K562 (cell line): Measurements from ENCODE around the gene RND1. TPM values are rescaled to one million over a fixed set of nuclear protein-coding genes. Genes with fewer than 3 reads are reported as not detected.

Experiments used
- FOXA3 ChIP-seq, 2 experiments: fragments of 450-650 bp in 1 of 2; sonication (generic) in 1 of 2; formaldehyde crosslinking; IDR thresholded peaks in 1 of 2; conservative IDR thresholded peaks in 1 of 2; 2 replicates each; pipeline versions ENCODE4 v1.4.0 to v1.8.0; 2020 to 2022; ENCODE audit warnings: mild to moderate bottlenecking in 2 of 2, missing genetic modification reagents in 1 of 2
- GABPA ChIP-seq: fragments of 200-800 bp; sonication (Bioruptor generic); conservative IDR thresholded peaks from 2 replicates; pipeline ENCODE4 v1.6.1; 2016; ENCODE audit warnings: low read depth, missing genetic modification characterization, missing compliant biosample characterization
- NCOR1 ChIP-seq: fragments of 450-650 bp; IDR thresholded peaks from 2 replicates; pipeline ENCODE4 v1.6.1; 2016; ENCODE audit warnings: mild to moderate bottlenecking, moderate library complexity
- NFE2L1 ChIP-seq: fragments of 450-650 bp; IDR thresholded peaks from 2 replicates; pipeline ENCODE4 v1.6.1; 2016; ENCODE audit warnings: missing genetic modification characterization, low read depth, mild to moderate bottlenecking, missing compliant biosample characterization, moderate library complexity, borderline replicate concordance
- RBM22 ChIP-seq: fragments of 200-400 bp; formaldehyde crosslinking; IDR thresholded peaks from 2 replicates; pipeline ENCODE4 v1.6.1; 2018; ENCODE audit warnings: low read length, low read depth; ENCODE audit not compliant: poor library complexity, severe bottlenecking
- TCF3 ChIP-seq: sonication (generic); formaldehyde crosslinking; IDR thresholded peaks from 2 replicates; pipeline ENCODE4 v1.4.0; 2020; ENCODE audit warnings: mild to moderate bottlenecking, missing genetic modification reagents
- TFAP4 ChIP-seq: sonication (generic); formaldehyde crosslinking; IDR thresholded peaks from 2 replicates; pipeline ENCODE4 v1.8.0; 2022; ENCODE audit warnings: missing genetic modification reagents, mild to moderate bottlenecking, moderate library complexity, borderline replicate concordance
- THAP12 ChIP-seq: fragments of 250-450 bp; sonication (Bioruptor Pico); IDR thresholded peaks from 2 replicates; pipeline ENCODE4 v1.9.0; 2021; ENCODE audit warnings: mild to moderate bottlenecking, inconsistent platforms
- TSHZ1 ChIP-seq: fragments of 250-450 bp; sonication (Bioruptor Pico); IDR thresholded peaks from 2 replicates; pipeline ENCODE4 v1.4.0; 2020; ENCODE audit warnings: mild to moderate bottlenecking, moderate library complexity
- USF1 ChIP-seq: sonication (generic); formaldehyde crosslinking; IDR thresholded peaks from 2 replicates; pipeline ENCODE4 v1.9.0; 2022; ENCODE audit warnings: mild to moderate bottlenecking, missing genetic modification reagents
- ZNF280B ChIP-seq: fragments of 250-450 bp; sonication (Bioruptor Pico); IDR thresholded peaks from 2 replicates; pipeline ENCODE4 v1.5.1; 2021; ENCODE audit warnings: mild to moderate bottlenecking
- ZNF398 ChIP-seq: fragments of 250-450 bp; sonication (Bioruptor Pico); IDR thresholded peaks from 2 replicates; pipeline ENCODE4 v1.8.0; 2021; ENCODE audit warnings: moderate library complexity, mild to moderate bottlenecking, inconsistent platforms
- polyA plus RNA-seq, 8 experiments: library from polyadenylated mRNA; depleted of rRNA in 4 of 8; stranded (reverse) in 5 of 8; unstranded in 3 of 8; fragments of >200 nt; fragmentation: Nextera tagmentation in 2 of 8; fragmentation: Illumina TruSeq in 1 of 8; extraction: Ambion mirVana in 2 of 8; extraction: Trizol in 1 of 8; gene quantifications; 2 replicates each; pipeline versions ENCODE4 v1.2.1 to v1.2.3, GENCODE V29; 2011 to 2014; ENCODE audit warnings: inconsistent platforms in 1 of 8, missing spikeins in 1 of 8
- total RNA-seq, 7 experiments: library from RNA; depleted of rRNA in 6 of 7; stranded (reverse); fragments of >200 nt in 6 of 7; fragmentation: Illumina TruSeq in 2 of 7; extraction: Trizol in 2 of 7; gene quantifications; 2 replicates each; pipeline versions ENCODE4 v1.2.1 to v1.2.3, GENCODE V29; 2011 to 2021; ENCODE audit warnings: low replicate concordance in 1 of 7

RND1 gene
- total and polyA plus RNA-seq, 9 of the 15 experiments (the other 6 are each of a cell fraction or from before 2014, with no cell fraction given) = 0.18 to 0.78 (median 0.58) TPM; not detected in 2

GRCh38 chr12:48814262-48815125 is 51.2 kb downstream of the RND1 start (continued):
- TF ChIP-seq THAP12 (CRISPR knock-in tag) = 0 out of 2 replicates have a peak, but pooled peaks have one; percentile 36
- TF ChIP-seq TCF3 (CRISPR knock-in tag) = peak; percentile 50; the same call in 1 of the 2 replicates
- 0 out of 2 replicates have a peak, but pooled peaks have one; percentile 29 for TF ChIP-seq USF1 (CRISPR knock-in tag)
- TF ChIP-seq GABPA (tag) = no peak; the same call in 1 of the 2 replicates
- TF ChIP-seq FOXA3 (CRISPR knock-in tag; conservative IDR thresholded peaks at IDR 0.05 in 1 of 2, IDR thresholded peaks at IDR 0.05 in 1 of 2) = peak in 1 of 2 experiments; percentile 78; a peak in 2 of 4 replicates
- TF ChIP-seq NCOR1 = 0 out of 2 replicates have a peak, but pooled peaks have one; percentile 19
- TF ChIP-seq ZNF280B (CRISPR knock-in tag) = no peak
- no peak for TF ChIP-seq TSHZ1 (CRISPR knock-in tag)
- TF ChIP-seq NFE2L1 (tag) = no peak
- peak; percentile 84 for TF ChIP-seq TFAP4 (CRISPR knock-in tag)
- TF ChIP-seq RBM22 = peak; percentile 62
- no peak for TF ChIP-seq ZNF398
